Mesendoderm (in vitro differentiated cells): Measurements from ENCODE around the gene YWHAB.

Source experiments
- DNase-seq: peaks from one replicate; pipeline ENCODE4 v3.0.0; 2013
- H2AK5ac ChIP-seq: 2 replicates; pipeline ENCODE4 v1.6.1; 2013; ENCODE audit warnings: low read length, inconsistent platforms
- H2BK120ac ChIP-seq: 2 replicates; pipeline ENCODE4 v1.6.1; 2013; ENCODE audit warnings: low read depth, mild to moderate bottlenecking, low read length, moderate library complexity, mixed read lengths
- H2BK15ac ChIP-seq: replicated peaks from 2 replicates; pipeline ENCODE4 v1.6.1; 2013; ENCODE audit warnings: low read depth, mild to moderate bottlenecking, moderate library complexity
- H2BK5ac ChIP-seq: 2 replicates; pipeline ENCODE4 v1.6.1; 2013; ENCODE audit warnings: low read length, inconsistent platforms
- H3K18ac ChIP-seq: 2 replicates; pipeline ENCODE4 v1.6.1; 2013; ENCODE audit warnings: mild to moderate bottlenecking, low read length, mixed read lengths
- H3K23ac ChIP-seq: one replicate; pipeline ENCODE4 v1.6.1; 2013; ENCODE audit warnings: low read length
- H3K27ac ChIP-seq: 2 replicates; pipeline ENCODE4 v1.5.1; 2013; ENCODE audit warnings: low read depth, mild to moderate bottlenecking, inconsistent platforms, low read length, moderate library complexity
- H3K27me3 ChIP-seq: 2 replicates; pipeline ENCODE4 v1.6.1; 2013; ENCODE audit warnings: low read length, control low read depth, mild to moderate bottlenecking, inconsistent platforms; ENCODE audit not compliant: insufficient read depth, poor library complexity
- H3K36me3 ChIP-seq: 2 replicates; pipeline ENCODE4 v1.6.1; 2013; ENCODE audit warnings: low read length, inconsistent platforms; ENCODE audit not compliant: control insufficient read depth, insufficient read depth
- H3K4ac ChIP-seq: one replicate; pipeline ENCODE4 v1.6.1; 2013; ENCODE audit warnings: low read depth, mild to moderate bottlenecking, low read length, moderate library complexity
- H3K4me1 ChIP-seq: 2 replicates; pipeline ENCODE4 v1.6.1; 2013; ENCODE audit warnings: low read depth, low read length, inconsistent platforms; ENCODE audit not compliant: control insufficient read depth
- H3K4me2 ChIP-seq: 2 replicates; pipeline ENCODE4 v1.6.1; 2013; ENCODE audit warnings: low read length
- H3K4me3 ChIP-seq: 2 replicates; pipeline ENCODE4 v1.5.1; 2013; ENCODE audit warnings: mild to moderate bottlenecking, low read length
- H3K56ac ChIP-seq: one replicate; pipeline ENCODE4 v1.6.1; 2013; ENCODE audit warnings: low read length
- H3K79me1 ChIP-seq: 2 replicates; pipeline ENCODE4 v1.6.1; 2013; ENCODE audit warnings: low read length, inconsistent platforms
- H3K79me2 ChIP-seq: 2 replicates; pipeline ENCODE4 v1.6.1; 2013; ENCODE audit warnings: mild to moderate bottlenecking, low read length; ENCODE audit not compliant: control insufficient read depth, insufficient read depth
- H3K9ac ChIP-seq: 2 replicates; pipeline ENCODE4 v1.6.1; 2013; ENCODE audit warnings: low read length, inconsistent platforms
- H4K5ac ChIP-seq: one replicate; pipeline ENCODE4 v1.6.1; 2013; ENCODE audit warnings: low read length
- H4K8ac ChIP-seq: one replicate; pipeline ENCODE4 v1.6.1; 2013; ENCODE audit warnings: low read depth, mild to moderate bottlenecking, control low read depth, low read length, moderate library complexity
- WGBS: extraction: QIAGEN DNeasy Blood & Tissue Kit; methylation state at CpG from one replicate; pipeline ENCODE4 v1.1.7; 2013; ENCODE audit warnings: low lambda C conversion rate, missing lambda C conversion rate; ENCODE audit not compliant: insufficient coverage; ENCODE audit errors: extremely low coverage; 5-methylcytosine and 5-hydroxymethylcytosine counted together

Gene YWHAB

DNA sequence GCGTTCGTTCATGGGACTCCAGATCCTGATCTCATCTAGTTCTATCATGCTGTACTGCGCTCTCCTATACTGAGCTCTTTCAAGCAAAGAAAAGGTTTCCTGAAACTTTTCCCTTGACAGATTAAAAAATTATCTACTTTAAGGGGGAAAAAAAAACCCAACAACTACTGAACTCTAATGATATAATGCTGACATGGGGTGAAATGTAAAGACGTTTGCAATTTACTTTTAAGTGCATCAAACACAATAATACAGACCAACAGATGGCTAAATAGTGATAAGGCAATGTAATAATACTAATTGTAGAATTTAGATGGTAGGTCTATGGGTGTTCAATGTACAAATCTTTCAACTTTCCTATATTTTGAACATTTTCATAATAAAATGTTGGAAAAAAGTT lies 58.3 kb downstream of the YWHAB start:
- Histone ChIP-seq H4K8ac (no peak overlapping the region), H3K23ac (no peak overlapping the region), H3K18ac (no peak overlapping the region), H3K79me1 (no peaks in the 10 kb centered on the region), H3K27ac (no peak overlapping the region), H3K9ac (no peak overlapping the region), H2AK5ac (no peak overlapping the region), H4K5ac (no peak overlapping the region), H3K27me3 (no peaks in the 10 kb centered on the region), H2BK15ac (no peak overlapping the region), H3K4ac (no peak overlapping the region), H3K36me3 (peaks cover 2% of the 10 kb centered on the region), H2BK5ac (no peak overlapping the region), H3K4me2 (no peak overlapping the region), H3K79me2 (no peaks in the 10 kb centered on the region), H3K56ac (no peak overlapping the region), H2BK120ac (no peak overlapping the region), H3K4me3 (no peak overlapping the region), H3K4me1 (no peaks in the 10 kb centered on the region)
- DNase-seq = no peak
- WGBS = no CpG with 5 or more reads among the region's 4 CpGs

DNA sequence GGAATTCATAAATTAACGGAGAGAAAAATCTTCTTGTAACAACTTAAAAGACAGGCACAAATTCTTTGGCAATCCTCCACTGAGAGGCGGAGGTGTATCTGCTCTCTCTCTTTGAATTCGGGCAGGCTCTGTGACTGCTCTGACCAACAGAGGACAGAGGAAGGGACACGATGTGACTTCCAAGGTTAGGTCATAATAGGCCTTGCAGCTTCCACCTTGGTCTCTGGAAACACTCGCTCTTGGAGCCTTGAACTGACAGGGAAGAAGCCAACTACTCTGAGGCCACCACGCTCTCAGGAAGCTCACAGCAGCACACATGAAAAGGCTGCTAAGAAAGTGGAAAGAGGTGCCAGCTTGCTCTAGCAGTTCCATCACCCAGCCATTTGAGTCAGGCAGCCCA lies 59.8 kb downstream of the YWHAB start:
- Histone ChIP-seq H3K36me3 (peaks cover 2% of the 10 kb centered on the region), H3K4me1 (no peaks in the 10 kb centered on the region), H2BK120ac (no peak overlapping the region), H3K23ac (no peak overlapping the region), H2AK5ac (no peak overlapping the region), H3K27ac (no peak overlapping the region), H3K9ac (no peak overlapping the region), H4K8ac (no peak overlapping the region), H3K18ac (no peak overlapping the region), H4K5ac (no peak overlapping the region), H3K4me3 (no peak overlapping the region), H3K79me2 (no peaks in the 10 kb centered on the region), H3K56ac (no peak overlapping the region), H3K4me2 (no peak overlapping the region), H2BK5ac (no peak overlapping the region), H3K27me3 (no peaks in the 10 kb centered on the region), H2BK15ac (no peak overlapping the region), H3K4ac (no peak overlapping the region), H3K79me1 (no peaks in the 10 kb centered on the region)
- WGBS = no CpG with 5 or more reads among the region's 6 CpGs
- no peak for DNase-seq

DNA sequence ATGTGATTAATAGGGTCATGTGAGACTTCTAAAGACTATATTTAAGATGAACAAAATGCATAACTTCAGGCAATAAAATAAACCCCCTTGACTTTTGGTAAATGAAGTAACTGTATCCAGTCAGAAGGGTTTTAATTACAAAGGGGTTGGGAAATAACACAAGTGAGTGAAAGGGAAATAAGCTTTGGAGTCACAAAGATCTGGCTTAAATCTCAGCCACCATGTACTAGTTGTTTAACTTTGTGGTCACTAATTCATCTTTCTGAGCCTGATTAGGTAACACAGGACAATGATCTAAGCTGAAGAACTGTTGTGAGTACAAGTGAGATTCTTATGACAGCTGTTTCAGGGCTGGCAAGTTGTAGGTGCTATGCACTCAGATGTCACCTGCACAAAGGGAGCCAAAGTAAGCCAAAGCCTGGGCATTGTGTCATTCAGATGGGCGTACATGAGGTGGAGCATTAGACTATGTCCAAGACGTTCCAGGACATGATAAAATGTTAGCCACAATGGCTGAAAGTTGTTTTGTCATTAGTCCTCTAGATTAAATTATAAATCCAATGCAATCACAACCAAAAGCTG lies 60.9 kb downstream of the YWHAB start:
- Histone ChIP-seq H3K79me1 (no peaks in the 10 kb centered on the region), H3K23ac (no peak overlapping the region), H3K4me3 (no peak overlapping the region), H3K56ac (no peak overlapping the region), H2BK15ac (no peak overlapping the region), H3K27me3 (no peaks in the 10 kb centered on the region), H3K27ac (no peak overlapping the region), H3K4ac (no peak overlapping the region), H3K18ac (no peak overlapping the region), H3K4me2 (no peak overlapping the region), H2BK120ac (no peak overlapping the region), H3K36me3 (peaks cover 9% of the 10 kb centered on the region), H2AK5ac (no peak overlapping the region), H3K79me2 (no peaks in the 10 kb centered on the region), H4K5ac (no peak overlapping the region), H2BK5ac (no peak overlapping the region), H4K8ac (no peak overlapping the region), H3K4me1 (no peaks in the 10 kb centered on the region), H3K9ac (no peak overlapping the region)
- DNase-seq = no peak
- no CpG with 5 or more reads among the region's 2 CpGs for WGBS

- no peaks in the 10 kb centered on the region for H3K79me1 ChIP-seq
- no peak overlapping the region for H3K4ac ChIP-seq
- H3K4me3 ChIP-seq = no peak overlapping the region
- H3K36me3 ChIP-seq = peaks cover 9% of the 10 kb centered on the region
- H3K23ac ChIP-seq = no peak overlapping the region
- no peak overlapping the region for H2AK5ac ChIP-seq
- no peak overlapping the region for H2BK15ac ChIP-seq
- H2BK5ac ChIP-seq = no peak overlapping the region
- no peaks in the 10 kb centered on the region for H3K27me3 ChIP-seq
- H3K9ac ChIP-seq = no peak overlapping the region
- no peak overlapping the region for H4K8ac ChIP-seq
- H3K27ac ChIP-seq = no peak overlapping the region
- no peak overlapping the region for H4K5ac ChIP-seq
- no peak overlapping the region for H3K18ac ChIP-seq
- H2BK120ac ChIP-seq = no peak overlapping the region
- WGBS = no CpG with 5 or more reads among the region's 5 CpGs
- H3K56ac ChIP-seq = no peak overlapping the region
- no peak overlapping the region for H3K4me2 ChIP-seq
- H3K4me1 ChIP-seq = no peaks in the 10 kb centered on the region
- no peaks in the 10 kb centered on the region for H3K79me2 ChIP-seq
- no peak for DNase-seq
Measured at GRCh38 chr20:44948107-44948506, 62.6 kb downstream of the YWHAB start.

DNA sequence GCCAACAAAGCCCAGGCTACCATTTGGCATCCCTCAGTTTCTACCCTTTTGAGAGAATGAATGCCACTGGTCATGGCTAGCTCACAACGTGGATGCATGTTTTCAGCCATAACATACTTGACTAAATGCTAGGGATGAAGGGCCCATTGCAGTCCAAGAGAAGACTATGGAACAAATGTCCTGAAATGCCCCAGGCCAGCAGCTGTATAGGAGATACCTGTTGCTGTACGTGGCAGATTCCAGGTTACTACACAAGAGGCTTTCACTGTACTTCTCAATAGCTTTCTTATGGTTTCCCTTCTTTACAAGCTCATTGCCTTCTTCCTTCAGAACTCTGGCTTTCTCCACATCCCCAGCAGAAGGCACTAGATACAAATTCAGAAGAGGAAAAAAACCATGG lies 63.0 kb downstream of the YWHAB start:
- Histone ChIP-seq H4K8ac (no peak overlapping the region), H3K4me3 (no peak overlapping the region), H3K27me3 (no peaks in the 10 kb centered on the region), H2BK15ac (no peak overlapping the region), H3K36me3 (peaks cover 8% of the 10 kb centered on the region), H2AK5ac (no peak overlapping the region), H2BK120ac (no peak overlapping the region), H3K79me1 (no peaks in the 10 kb centered on the region), H3K18ac (no peak overlapping the region), H3K4me2 (no peak overlapping the region), H3K9ac (no peak overlapping the region), H4K5ac (no peak overlapping the region), H2BK5ac (no peak overlapping the region), H3K79me2 (no peaks in the 10 kb centered on the region), H3K4ac (no peak overlapping the region), H3K56ac (no peak overlapping the region), H3K23ac (no peak overlapping the region), H3K27ac (no peak overlapping the region), H3K4me1 (no peaks in the 10 kb centered on the region)
- WGBS = no CpG with 5 or more reads among the region's 2 CpGs
- no peak for DNase-seq

DNA sequence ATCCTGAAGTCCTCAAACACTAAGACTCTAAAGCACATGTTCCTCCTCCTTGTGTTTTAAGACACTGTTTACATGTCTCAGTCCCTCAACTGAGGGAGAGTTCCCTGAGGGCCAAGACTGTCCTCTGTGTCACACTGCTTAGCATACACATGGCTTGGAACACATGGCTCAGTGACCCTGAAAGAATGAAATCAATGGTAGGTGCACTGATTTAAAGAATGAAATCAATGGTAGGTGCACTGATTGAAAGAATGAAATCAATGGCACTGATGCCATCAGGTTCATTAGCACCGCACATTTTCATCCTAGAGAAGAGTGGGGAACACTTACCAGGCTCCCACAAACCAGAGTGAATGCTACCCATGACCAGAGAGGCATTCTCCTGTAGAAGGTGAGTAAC lies 64.9 kb downstream of the YWHAB start:
- Histone ChIP-seq H2BK120ac (no peak overlapping the region), H3K4me3 (no peak overlapping the region), H3K79me1 (no peaks in the 10 kb centered on the region), H3K4ac (no peak overlapping the region), H2AK5ac (no peak overlapping the region), H3K27ac (no peak overlapping the region), H3K56ac (no peak overlapping the region), H4K8ac (no peak overlapping the region), H3K79me2 (no peaks in the 10 kb centered on the region), H3K18ac (no peak overlapping the region), H3K23ac (no peak overlapping the region), H2BK15ac (no peak overlapping the region), H3K9ac (no peak overlapping the region), H3K27me3 (no peaks in the 10 kb centered on the region), H4K5ac (no peak overlapping the region), H2BK5ac (no peak overlapping the region), H3K4me1 (no peaks in the 10 kb centered on the region), H3K36me3 (peaks cover 8% of the 10 kb centered on the region), H3K4me2 (no peak overlapping the region)
- no CpG with 5 or more reads among the region's 1 CpG for WGBS
- no peak for DNase-seq
